ENCODE results near the gene ELL3.
"Not testable (repeated sequence)": the region's sequence is repeated elsewhere in the genome, so short reads cannot be mapped to it uniquely, and the experiment has no call there.

The ELL3 gene

DNA sequence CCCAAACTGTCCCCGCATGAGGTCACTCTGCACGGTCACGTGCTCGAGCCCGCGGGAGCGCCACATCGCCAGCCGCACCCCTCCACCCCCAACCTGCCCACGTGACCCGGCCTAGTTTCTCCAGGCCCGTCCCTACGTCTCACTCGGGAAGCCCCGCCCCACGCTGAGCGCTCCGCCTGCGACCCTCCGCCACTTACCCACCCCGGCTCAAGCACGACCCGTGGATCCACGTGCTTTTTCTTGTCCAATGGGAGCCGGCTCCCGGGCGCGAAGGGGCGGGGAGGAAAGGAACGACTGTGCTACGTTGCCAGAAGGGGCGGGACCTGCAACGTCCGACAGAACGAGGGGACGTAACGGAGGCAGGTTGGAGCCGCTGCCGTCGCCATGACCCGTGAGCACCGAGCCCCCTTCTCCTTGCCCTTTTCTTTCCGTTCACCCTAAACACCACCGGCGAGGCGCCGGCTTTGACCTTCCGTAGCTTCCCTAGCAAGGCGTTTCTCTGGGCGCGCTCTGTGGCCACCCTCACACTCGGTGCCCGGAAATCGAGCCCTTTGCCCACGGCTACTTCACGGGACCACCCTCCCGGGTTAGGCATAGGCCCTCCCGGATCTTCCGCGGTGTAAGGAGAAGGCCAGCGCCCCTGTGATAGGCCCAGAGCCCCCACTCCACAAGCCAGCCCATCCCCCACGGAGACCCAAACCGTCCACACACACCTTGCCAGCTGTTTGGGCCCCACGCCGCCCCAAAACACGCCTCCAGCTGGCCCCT, 15.4 kb upstream of the ELL3 start, which contains the start of gene SERF2:
TSS of gene SERF2 (plus strand) at position 328 of the 768 bp plus-strand sequence. CDS start at position 385, 57 bp downstream.
- peak; percentile 99 for DNase-seq (ENCODE audit: low read depth, low spot score)

DNA sequence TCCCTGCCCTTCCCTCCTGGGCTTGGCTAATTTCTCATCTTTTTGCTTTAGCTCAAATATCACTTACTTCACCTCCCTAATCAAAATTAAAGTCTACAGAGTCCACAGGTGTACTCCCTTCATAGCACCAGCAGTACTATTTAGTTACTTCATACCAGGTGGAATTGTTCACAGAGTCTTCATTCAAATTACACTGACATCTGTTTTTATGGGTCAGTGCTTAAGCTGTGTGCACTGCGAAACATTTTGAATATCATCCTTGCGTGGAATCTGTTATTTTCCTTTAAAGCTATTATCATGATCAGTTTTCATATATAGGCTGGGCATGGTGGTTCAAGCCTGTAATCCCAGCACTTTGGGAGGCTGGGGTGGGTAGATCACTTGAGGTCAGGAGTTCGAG, 12.6 kb upstream of the ELL3 start:
- DNase-seq (ENCODE audit: low read depth, low spot score): no peak

DNA sequence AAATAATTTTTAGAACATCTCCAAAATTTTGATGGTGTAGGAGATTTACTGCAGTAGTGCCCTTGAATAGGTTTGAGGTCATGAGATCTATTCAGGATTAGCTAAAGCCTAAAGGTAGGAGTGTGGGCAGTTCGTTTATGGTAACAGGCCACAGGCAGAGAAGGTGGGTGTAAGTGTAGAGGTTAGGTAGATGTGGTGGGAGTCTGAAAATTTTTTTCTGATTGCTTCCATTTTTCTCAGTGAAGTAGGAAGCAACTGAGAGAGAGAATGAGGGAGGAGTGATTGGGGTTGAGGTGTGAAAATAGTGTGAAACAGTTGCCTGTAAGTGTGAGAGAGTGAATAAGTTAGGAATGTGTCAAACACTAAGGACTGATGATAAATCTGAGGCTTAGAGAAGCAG, 2.2 kb upstream of the ELL3 start:
- DNase-seq (ENCODE audit: low read depth, low spot score): no peak

DNA sequence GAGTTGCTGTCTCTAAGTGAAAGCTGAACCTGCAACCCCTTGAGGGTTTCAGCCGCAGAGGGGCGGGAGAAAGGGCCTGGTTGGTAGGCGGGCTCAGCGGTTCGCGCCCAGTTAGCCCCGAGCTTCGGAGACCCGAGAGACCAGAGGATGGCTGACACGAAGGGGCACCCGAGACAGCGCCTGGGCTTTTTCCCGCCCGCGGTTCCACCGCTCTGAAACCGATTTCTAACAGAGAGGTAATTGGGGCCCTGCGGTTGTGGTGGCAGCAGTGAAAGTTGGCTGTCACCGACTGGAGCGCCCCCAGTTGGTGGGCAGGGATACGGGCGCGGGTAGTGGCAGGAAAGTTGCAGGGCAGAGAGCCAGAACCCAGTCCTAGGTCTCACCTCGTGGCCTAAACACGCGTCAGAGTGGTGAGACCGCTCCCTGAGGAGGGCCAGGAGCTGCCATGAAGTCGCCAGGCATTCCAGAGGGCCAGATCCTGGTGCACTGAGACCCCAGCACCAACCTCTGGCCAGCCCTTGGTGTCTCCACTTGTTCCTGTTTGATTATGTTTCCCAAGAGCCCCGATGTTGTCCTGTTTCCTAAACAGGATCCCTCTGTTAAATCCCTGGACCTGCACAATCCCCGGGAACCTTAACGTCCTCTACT, 625 bp upstream of the ELL3 start:
- DNase-seq (ENCODE audit: low read depth, low spot score): peak; percentile 54

DNA sequence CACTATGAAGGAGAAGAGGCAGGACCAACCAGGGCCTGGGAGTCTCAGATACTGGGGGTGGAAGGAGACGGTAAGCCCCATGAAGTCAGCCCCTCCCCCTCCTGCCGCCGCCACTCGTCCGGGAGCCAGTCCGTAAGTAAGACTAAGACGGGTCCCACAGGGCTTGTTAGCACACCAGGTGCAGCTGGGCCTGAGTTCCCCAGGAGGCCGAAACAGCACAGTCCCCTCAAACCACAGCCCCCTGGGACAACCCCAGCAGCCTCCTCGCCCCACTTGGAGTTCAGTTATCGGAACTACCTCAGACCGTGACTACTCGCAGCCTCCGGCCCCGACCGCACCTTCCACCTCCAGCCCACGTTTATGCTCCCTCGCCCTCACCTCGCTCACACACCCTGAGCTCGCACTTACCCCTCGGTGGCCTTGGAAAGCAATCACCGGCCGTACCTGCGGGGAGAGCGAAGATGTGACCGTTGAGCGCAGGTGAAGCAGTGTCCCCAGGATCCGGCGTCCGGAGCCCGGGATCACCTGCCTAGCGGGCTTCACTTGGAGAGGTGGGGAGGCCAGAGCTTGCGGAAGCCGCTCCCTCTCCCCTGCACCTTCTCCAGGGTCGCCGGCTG, 557 bp downstream of the ELL3 start:
- DNase-seq (ENCODE audit: low read depth, low spot score): no peak

DNA sequence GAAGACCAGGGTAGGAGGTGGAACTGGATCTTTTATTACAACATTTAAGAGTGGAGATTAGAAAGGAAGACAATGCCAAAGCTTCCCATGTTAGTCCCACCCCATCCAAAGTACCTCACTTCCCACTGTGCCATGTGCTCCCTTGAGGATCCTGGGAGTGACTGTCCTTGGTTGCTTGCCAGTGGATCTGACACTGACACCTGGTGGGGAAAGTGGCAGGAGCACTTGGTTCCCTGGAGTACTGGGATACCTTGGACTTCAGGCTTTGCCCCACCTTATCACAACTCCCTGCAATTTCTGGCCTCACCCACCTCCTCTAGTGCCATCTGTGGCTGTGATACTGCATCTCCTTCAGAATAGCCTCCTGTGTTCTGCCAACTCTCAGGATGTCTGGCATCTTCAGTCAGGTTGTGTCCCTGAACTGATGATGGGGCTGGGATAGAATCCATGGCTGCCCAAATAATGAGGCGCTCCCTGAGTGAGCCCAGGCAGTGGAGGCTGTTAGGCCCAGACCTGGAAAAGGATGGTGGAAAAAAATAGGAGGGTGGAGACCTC, 1.3 kb downstream of the ELL3 start:
- DNase-seq (ENCODE audit: low read depth, low spot score): no peak

DNA sequence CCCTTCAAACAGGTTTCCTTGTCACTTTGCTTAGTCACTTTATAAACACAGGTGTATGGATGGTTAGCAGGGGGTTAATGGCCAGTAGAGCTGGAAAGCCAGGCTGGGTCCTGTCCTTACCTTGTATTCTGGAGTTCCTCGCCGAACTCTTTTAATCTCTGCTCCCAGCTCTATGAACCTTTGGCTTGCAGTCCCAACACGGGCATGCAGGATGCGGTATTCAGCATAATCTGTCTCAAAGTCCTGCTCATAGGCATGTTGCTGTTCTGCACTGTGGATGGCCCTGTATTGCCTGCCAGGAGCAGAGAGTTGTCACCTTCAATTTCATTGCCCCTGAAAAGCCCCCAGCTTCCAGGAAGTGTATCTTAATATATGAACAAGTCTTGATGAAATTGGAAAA, 2.7 kb downstream of the ELL3 start:
- DNase-seq (ENCODE audit: low read depth, low spot score): no peak

DNA sequence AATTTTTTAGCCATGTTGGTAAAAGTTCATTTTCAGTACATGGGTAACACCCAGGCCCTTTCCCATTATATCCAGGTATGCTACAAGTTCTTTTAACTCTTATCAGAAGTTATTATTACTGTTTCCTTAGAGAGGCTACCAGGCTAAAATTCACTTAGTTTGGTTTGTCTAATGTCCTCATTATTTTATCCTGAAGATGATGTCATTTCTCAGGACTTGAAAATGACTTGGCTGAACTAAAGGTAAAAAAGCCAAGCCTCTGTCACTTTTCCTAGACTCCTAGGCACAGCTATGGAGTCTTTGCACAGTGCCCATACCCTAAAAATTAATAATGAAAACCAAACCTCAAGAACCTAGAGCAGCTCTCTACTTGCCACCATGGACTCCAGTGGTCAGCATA, 4.1 kb downstream of the ELL3 start:
- DNase-seq (ENCODE audit: low read depth, low spot score): no peak

DNA sequence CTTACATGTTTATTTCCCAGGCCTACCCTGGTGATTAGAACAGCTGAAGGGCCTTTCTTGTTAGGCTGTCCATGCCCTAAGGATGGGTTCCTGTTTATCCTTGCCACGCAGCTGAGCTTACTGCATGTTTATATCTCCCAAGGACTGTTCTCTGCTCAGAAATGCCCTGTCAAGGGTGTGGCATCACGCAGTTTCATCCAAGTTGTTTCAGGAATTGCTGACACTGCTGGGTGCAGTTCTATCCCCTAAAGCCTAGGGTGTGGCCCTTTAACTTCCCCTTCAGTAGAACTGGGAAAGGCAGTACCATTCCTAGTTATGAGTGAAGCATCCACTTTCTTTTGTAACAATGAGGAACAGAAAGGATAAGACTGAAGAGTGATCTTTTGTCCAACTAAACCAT, 5.0 kb downstream of the ELL3 start:
- no peak for DNase-seq (ENCODE audit: low read depth, low spot score)

DNA sequence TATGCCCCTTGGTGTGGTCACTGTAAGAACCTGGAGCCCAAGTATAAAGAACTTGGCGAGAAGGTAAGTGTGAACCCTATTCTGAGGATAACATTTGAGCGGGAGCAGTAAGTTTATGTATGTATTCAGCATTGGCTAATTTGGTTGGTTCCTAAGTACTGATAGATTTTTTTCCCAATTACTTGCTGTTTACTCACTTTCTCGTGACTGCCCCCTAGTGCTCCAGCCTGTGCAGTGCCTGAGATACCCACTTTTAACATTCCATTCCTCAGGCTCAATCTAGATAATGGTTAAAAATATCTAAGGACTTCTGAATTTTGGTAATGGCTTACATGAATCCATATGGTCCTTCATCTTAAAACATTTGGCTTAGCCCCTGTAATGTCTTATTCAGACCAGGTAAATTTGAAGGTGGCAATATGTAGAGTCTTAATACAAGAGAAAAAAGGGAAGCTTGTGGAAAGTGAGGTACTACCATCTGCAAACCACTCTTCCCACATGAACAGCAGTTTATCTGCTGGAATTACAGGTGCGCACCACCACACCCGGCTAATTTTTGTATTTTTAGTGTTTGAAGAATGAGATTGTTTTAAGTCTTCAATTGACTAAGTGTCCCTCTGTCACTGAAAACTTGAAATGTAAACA, 7.1 kb downstream of the ELL3 start:
- no peak for DNase-seq (ENCODE audit: low read depth, low spot score)

DNA sequence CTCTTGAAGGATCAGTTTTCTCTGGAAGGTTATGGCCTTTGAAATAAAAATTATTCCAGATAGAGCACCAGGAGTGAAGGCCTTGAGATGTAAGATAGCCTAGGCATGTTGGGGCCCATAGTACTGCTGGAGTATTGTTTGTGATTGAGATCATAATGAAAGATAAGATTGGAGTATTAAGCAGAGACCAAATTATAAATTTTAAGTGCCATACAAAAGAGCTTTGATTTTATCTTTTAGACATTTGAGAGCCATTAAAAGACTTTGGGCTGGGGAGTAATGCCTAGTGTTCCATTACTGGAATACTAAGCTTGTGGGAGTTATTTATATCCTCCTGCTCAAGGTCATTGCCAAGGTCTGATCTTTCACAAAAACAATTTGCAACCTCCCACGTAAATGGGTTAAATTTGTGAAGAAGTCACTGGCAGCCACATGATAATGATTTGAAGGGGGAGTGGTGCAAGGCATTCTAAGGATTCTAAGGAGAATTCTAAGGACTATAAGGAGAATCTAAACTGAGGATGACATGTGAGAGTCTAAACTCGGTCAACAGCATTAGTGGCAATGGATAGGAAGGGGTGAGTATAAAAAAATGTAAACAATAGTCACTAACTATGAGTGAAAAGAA, 12.8 kb downstream of the ELL3 start:
- DNase-seq (ENCODE audit: low read depth, low spot score): no peak

DNA sequence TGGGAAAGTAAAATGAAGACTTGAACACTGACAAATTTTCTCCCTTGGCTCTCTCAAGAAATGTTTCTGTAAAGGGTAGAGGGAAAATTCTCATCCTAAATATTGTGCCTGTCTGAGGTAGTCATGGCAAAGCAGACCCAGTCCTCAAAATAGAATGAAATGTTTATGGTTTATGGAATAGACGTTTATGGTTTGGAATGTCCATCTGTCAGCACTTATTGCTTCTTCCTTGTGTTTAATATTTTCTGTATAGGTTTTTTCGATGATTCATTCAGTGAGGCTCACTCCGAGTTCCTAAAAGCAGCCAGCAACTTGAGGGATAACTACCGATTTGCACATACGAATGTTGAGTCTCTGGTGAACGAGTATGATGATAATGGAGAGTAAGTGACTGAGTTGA, 13.9 kb downstream of the ELL3 start:
- DNase-seq (ENCODE audit: low read depth, low spot score): no peak

DNA sequence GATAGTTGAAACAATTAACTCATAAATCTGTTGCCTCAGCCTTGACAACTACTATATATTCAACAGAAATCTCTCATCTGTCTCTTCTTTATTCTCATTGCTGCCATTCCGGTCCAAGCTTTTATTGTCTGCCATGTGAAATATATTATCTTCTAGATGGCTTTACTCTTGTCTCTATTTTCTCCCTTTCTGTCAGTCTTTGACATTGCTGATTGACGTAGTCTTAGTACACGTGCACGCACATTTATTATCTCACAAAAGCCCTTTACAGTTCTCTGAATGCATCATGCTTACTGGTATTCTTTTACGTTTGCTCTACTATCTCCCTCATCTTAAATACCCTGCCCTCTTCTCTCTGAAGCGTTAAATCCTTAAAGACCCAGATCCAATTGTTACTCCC, 24.9 kb downstream of the ELL3 start:
- no peak for DNase-seq (ENCODE audit: low read depth, low spot score)

DNA sequence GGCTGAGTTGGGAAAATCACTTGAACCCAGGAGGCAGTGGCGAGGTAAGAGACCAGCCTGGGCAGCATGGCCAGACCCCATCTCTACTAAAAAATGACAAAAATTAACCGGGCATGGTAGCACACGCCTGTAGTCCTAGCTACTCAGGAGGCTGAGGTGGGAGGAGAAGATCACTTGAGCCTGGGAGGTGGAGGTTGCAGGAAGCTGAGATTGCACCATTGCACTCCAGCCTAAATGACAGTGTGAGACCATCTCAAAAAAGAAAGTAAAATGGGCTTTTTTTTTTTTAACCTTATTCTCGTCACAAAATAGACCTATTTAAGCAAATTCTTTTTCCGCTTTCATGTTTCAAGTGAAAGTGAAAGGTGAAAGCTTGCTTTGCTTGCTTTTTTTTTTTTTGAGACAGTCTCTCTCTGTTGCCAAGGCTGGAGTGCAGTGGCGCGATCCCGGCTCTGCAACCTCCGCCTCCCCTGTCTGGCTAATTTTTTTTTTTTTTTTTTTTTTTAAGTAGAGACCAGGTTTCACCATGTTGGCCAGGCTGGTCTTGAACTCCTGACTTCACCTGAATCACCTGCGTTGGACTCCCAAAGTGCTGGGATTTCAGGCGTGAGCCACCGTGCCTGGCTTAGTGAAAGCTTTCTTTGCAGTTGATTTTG, 26.9 kb downstream of the ELL3 start:
- DNase-seq (ENCODE audit: low read depth, low spot score): no peak

DNA sequence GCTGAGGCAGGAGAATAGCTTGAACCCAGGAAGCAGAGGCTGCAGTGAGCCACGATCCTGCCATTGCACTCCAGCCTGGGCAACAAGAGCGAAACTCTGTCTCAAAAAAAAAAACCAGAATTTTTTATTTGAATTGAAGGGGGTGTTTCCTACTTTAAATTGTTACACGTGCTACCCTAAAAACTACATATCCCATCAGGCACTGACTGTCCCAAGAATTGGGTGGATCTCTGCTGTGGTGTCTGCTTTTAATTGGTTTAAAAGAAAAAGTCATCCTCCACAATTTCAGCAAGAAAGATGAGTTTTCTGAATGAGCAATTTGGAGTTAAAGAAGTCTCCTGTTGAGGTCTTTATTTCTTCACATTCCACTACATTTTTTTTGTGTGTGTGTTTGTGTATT, 28.4 kb downstream of the ELL3 start:
- no peak for DNase-seq (ENCODE audit: low read depth, low spot score)

DNA sequence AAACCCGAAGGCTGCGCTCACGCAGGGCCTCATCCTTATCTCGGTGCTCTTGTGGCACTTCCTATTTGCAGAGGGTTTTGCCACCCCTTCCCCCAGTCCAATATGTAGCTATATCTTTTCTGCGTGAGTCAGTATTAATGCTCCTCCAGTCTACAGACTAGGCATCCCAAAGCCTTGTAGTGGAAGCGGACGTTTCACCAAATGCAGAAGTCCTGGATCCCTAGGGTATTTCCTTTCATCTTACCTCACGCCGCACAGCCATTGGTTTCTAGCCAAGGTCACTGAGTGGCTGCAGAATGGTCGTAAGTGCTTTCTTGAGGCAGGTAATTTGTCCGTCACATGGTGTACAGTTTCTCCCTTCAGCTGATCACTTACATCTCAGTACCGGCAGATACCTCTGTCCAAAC, 29.9 kb downstream of the ELL3 start:
- not testable (repeated sequence) for DNase-seq (ENCODE audit: low read depth, low spot score)

DNA sequence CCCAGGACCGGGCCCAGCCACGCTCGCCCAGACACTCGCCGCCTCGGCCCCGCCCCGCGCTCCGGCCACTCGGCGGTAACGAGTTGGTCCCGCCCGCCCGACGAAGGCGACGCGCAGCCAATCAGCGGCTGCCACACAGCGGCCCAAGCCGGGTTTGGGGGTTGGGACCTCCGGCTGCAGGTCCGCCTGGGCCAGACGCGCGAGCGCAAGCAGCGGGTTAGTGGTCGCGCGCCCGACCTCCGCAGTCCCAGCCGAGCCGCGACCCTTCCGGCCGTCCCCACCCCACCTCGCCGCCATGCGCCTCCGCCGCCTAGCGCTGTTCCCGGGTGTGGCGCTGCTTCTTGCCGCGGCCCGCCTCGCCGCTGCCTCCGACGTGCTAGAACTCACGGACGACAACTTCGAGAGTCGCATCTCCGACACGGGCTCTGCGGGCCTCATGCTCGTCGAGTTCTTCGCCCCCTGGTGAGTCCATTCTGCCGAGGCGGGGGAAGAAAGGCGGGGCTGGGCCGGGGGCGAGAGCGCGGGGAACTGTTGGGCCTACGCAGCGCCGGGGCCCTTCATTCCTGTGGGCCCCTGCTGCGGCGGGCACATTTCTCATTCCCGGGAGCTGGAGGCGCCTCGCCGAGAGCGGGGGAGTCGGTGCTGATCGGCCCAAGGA, 30.4 kb downstream of the ELL3 start, which contains the start of gene PDIA3:
TSS of gene PDIA3 (plus strand) at position 194 of the 658 bp plus-strand sequence. CDS start at position 296, 102 bp downstream.
- peak; percentile 71 for DNase-seq (ENCODE audit: low read depth, low spot score)

DNA sequence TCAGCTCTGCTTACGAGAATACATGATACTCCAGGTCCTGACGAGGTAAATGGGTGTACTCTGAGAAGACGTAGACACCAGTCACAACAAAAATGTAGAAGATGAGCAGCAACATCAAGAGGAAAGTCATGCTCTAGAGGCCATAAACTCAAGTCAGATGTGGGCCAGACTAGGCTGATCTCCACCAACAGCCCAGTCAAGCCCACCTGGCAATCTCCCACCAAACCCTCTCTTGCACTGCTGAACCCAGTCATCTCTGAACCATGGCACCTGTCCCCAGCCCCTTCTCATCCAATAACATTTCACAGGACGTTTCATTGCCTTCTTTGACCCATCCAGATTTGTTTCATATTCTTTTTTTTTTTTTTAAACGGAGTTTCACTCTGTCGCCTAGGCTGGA, 41.4 kb downstream of the ELL3 start:
- DNase-seq (ENCODE audit: low read depth, low spot score): no peak

DNA sequence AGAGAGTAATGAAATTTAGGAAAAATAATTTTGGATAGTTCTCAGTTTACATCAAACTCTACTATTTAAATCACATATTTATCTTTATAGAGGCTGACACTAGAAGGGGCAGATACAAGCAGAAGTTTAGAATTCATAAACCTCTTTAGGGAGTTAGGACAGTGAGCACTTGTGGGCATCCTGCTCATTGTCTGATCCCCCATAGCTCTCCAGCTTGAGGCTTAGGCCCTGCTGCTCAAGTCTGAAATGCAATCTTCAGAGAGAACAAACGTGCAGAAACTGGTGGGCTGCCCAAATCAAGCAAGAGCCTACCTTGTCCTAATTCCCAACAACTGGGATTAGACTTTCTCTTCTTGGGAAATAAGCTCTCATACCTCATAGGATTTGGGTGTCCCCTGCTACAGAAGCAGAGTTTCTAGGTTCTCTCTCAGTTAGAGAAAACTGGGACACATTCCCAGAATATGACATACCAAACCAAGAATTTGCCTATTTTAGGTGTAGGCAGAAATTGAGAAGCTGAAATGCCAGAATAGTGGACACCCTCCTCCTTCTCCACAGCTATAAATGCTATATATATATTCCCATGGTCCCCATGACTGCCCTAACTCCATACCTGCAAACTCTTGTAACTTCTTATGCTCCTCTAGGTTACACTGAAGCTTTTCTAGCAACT, 48.6 kb downstream of the ELL3 start:
- DNase-seq (ENCODE audit: low read depth, low spot score): not testable (repeated sequence)

DNA sequence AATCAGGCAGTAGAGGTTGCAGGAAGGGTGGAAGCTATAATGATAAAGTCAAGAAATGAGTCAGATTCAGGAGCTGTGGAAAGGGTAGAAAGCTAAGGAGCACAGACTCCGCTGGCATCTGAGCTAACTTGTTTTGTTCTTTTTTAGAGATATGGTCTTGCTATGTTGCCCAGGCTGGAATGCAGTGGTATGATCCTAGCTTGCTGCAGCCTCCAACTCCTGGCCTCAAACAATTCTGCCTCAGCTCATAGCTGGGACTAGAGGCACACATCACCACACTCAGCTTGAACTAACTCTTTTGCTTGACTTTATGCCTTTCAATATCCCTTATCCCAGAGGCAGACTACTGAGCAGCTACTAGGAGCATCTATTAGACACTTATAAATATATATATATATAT, 50.5 kb downstream of the ELL3 start:
- not testable (repeated sequence) for DNase-seq (ENCODE audit: low read depth, low spot score)

Measured in activated CD4-positive, CD25-positive, alpha-beta regulatory T cell treated with anti-CD3 and anti-CD28 coated beads, Interleukin-2, amount 50 U/mL, for 16 hours (primary cell).